Endometrial microvascular endothelial cells (primary cell): ENCODE measurements around the gene CNNM4. TPM values are rescaled to one million over a fixed set of nuclear protein-coding genes. Genes with fewer than 3 reads are reported as not detected.

Experiments
- total RNA-seq: library from RNA; depleted of rRNA; stranded (reverse); fragments of >200 nt; gene quantifications from one replicate; pipeline ENCODE4 v1.2.3, GENCODE V29; 2015; ENCODE audit errors: inconsistent ontology term

Gene CNNM4
- total RNA-seq, 1 donor from 2014 or later = 5.8 TPM

Other genes with a start within 250 kb of the CNNM4 start
- gene ARID5A, start 224.2 kb upstream of the CNNM4 start, total RNA-seq = 8.0 TPM
- 25.5 TPM for gene KANSL3, start 122.6 kb upstream of the CNNM4 start, total RNA-seq
- gene FER1L5, start 118.1 kb upstream of the CNNM4 start, total RNA-seq = not detected
- gene LMAN2L, start 20.8 kb upstream of the CNNM4 start, total RNA-seq = 23.5 TPM
- gene CNNM3, start 55.4 kb downstream of the CNNM4 start, total RNA-seq = 2.5 TPM
- gene ANKRD23, start 83.1 kb downstream of the CNNM4 start, total RNA-seq = 1.1 TPM
- 13.3 TPM for gene ANKRD39, start 97.1 kb downstream of the CNNM4 start, total RNA-seq
- 0.28 TPM for gene SEMA4C, start 109.2 kb downstream of the CNNM4 start, total RNA-seq
- not detected for gene FAM178B, start 225.7 kb downstream of the CNNM4 start, total RNA-seq